Transverse colon (tissue), 4 donors: ENCODE measurements around the gene PRRC1.

ENCODE experiments used
- CTCF ChIP-seq, 5 experiments: fragments of 200-600 bp in 3 of 5; fragments of 450-650 bp in 2 of 5; sonication (generic) in 3 of 5; IDR thresholded peaks; 1 replicate in 2 of 5; 2 replicates in 3 of 5; pipeline ENCODE4 v1.5.1; 2016 to 2017; ENCODE audit warnings: antibody characterized with exemption in 5 of 5, inconsistent platforms in 3 of 5, mild to moderate bottlenecking in 2 of 5, moderate library complexity in 1 of 5
- EP300 ChIP-seq: sonication (generic); formaldehyde crosslinking; IDR thresholded peaks from one replicate; pipeline ENCODE4 v1.6.1; 2017; ENCODE audit warnings: antibody characterized with exemption, low read depth
- POLR2A ChIP-seq: fragments of 450-650 bp; IDR thresholded peaks from one replicate; pipeline ENCODE4 v1.6.1; 2016; ENCODE audit warnings: antibody characterized with exemption, mild to moderate bottlenecking, moderate library complexity
- POLR2AphosphoS5 ChIP-seq, 3 donors: sonication (generic); formaldehyde crosslinking; IDR thresholded peaks; one replicate each; pipeline ENCODE4 v1.6.1; 2016; ENCODE audit warnings: antibody characterized with exemption in 3 of 3

GRCh38 chr5:127549551-127549950 is 32.1 kb downstream of the PRRC1 start:
- TF ChIP-seq CTCF (IDR thresholded peaks at IDR 0.05) (no peak), EP300 (no peak), POLR2AphosphoS5 (IDR thresholded peaks at IDR 0.05) (no peak), POLR2A (no peak)
